ENCODE data around the gene AGAP1. TPM values are rescaled to one million over a fixed set of nuclear protein-coding genes. Genes with fewer than 3 reads are reported as not detected.

AGAP1 gene
- total RNA-seq, 1 donor from 2014 or later, result 36.2 TPM

DNA sequence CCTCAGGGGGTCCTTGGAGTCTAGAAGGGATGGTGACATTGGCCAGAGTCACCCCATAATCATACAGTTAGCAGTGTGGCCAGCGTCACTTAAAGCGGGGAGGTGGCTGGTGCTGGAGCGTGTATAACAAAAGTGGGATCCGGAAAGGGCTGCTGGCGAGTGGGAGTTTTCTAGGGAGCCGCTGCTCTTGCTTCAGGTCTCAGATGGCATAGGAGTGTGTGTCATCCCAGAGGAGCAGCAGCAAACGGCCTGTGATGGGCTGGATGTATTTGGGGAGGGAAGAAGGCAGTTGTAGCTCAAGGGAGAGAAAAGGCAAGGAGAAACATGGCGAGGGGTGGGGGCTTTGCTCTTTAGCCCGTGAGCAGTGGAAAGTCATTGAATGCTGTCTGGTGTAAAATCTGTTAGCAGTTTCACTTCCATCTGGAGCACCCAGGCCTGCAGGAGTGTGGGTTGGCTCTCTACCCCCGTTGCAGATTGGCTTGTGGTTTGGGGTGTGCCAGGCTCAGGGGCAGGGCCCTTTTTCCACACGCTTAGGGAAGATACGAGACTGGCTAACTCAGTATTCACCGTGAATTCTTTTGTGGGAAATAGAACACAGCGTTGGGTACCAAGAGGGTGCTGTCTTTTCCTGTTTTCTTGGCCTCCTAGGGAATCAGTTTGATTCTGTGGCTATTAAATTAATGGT lies 120.5 kb downstream of the AGAP1 start:
- peaks cover 13% of the 10 kb centered on the region for H3K4me1 ChIP-seq
- no peak for DNase-seq
- intact Hi-C loops (cut with DNase I), result no loop called here
- H3K4me3 ChIP-seq, result no peak overlapping the region
- no peaks in the 10 kb centered on the region for H3K36me3 ChIP-seq
- TF ChIP-seq, protein P1, sequence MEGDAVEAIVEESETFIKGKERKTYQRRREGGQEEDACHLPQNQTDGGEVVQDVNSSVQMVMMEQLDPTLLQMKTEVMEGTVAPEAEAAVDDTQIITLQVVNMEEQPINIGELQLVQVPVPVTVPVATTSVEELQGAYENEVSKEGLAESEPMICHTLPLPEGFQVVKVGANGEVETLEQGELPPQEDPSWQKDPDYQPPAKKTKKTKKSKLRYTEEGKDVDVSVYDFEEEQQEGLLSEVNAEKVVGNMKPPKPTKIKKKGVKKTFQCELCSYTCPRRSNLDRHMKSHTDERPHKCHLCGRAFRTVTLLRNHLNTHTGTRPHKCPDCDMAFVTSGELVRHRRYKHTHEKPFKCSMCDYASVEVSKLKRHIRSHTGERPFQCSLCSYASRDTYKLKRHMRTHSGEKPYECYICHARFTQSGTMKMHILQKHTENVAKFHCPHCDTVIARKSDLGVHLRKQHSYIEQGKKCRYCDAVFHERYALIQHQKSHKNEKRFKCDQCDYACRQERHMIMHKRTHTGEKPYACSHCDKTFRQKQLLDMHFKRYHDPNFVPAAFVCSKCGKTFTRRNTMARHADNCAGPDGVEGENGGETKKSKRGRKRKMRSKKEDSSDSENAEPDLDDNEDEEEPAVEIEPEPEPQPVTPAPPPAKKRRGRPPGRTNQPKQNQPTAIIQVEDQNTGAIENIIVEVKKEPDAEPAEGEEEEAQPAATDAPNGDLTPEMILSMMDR (IDR thresholded peaks at IDR 0.05), result no peak
- peak; percentile 32 to 71 for ATAC-seq
- H3K9me3 ChIP-seq, result no peaks in the 10 kb centered on the region
- no peak overlapping the region for H3K27ac ChIP-seq
- no peaks in the 10 kb centered on the region for H3K27me3 ChIP-seq (ENCODE audit: low read depth)

DNA sequence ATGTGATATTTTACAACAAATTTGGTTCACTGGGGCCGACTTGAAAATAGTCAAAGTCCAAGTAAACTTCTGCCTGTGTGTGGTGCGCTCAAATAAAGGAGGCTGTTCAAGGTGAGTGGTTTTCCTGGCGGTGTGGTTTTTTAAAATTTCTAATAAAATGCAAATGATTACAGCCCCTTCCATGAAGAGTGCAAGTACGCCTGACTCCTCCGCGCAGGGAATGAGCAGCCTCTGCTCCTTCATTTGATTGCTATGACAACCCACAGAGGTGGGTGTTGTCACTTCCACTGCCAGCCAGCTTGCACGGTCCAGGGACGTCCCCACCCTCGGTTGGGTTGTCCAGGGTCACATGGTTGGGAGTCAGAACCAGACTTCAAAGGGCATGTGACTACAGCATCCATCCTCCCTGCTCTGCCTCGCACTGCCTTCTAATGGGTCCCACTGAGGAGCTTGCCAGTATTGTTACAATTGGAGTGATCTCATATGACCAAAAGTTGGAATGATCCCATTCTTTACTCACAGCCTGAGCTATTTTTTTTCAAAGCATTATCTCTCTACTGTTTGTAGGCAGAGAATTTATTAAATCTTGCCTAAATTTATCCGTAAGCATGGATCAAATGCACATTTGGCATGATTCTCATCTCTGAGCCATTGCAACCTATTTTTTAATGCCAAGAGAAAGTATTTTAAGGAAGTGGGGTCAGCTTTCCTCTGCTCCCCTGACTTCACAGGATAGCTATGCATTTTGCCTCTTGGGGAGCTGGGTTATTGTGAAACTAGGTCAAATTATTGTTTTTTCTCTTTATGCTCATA lies 121.3 kb downstream of the AGAP1 start:
- Histone ChIP-seq H3K27ac (peak overlapping the region; percentile 18), H3K9me3 (no peaks in the 10 kb centered on the region), H3K27me3 (ENCODE audit: low read depth) (no peaks in the 10 kb centered on the region), H3K4me3 (no peak overlapping the region), H3K36me3 (no peaks in the 10 kb centered on the region), H3K4me1 (peaks cover 13% of the 10 kb centered on the region)
- TF ChIP-seq, protein P1 (IDR thresholded peaks at IDR 0.05), result no peak
- DNase-seq, result no peak
- peak; percentile 53 to 65 for ATAC-seq
- intact Hi-C loops (cut with DNase I), result no loop called here

DNA sequence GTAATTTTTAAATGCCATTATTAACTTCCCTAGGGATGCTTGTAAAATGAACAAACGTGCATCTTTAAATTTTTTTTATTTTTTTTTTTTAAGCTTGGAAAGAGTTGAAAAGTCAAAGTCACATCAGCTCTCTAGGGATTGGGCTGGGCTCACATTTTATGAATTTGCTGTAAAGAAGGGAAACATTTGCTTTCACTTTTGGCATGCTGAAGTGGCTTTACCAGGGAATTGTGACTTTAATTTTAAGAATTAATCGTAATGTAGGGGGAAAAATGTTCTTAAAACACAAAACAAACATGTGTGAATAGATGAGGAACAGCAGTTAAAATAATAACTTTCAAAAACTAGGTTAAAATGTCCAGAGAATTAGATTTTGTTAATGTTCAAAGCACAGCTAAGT lies 123.0 kb downstream of the AGAP1 start:
- Histone ChIP-seq H3K27me3 (ENCODE audit: low read depth) (no peaks in the 10 kb centered on the region), H3K4me1 (peaks cover 13% of the 10 kb centered on the region), H3K4me3 (no peak overlapping the region), H3K36me3 (no peaks in the 10 kb centered on the region), H3K9me3 (no peaks in the 10 kb centered on the region), H3K27ac (peak overlapping the region; percentile 33)
- ATAC-seq, result no peak
- DNase-seq, result no peak
- TF ChIP-seq, protein P1 (IDR thresholded peaks at IDR 0.05), result no peak
- intact Hi-C loops (cut with DNase I), result no loop called here

DNA sequence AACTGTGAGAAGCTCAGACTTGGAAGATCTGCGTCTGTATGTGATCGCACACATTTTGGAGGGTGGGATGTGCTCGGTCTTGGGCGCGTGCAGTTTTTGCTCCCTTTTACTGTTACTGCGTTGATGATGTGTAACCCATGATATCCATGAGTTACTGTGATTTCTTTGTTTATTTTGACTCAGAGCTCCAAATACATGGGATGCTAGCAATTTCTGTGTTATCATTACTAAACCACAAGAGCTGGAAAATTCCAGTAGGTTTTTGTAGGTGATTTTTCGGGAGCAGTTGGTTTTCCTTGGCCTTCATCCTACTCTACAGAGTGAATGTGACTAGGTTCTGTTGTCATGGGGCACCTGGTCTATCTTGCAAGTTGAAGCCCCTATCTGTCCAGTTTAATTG lies 124.2 kb downstream of the AGAP1 start:
- Histone ChIP-seq H3K27ac (no peak overlapping the region), H3K9me3 (no peaks in the 10 kb centered on the region), H3K4me1 (peaks cover 13% of the 10 kb centered on the region), H3K4me3 (no peak overlapping the region), H3K27me3 (ENCODE audit: low read depth) (no peaks in the 10 kb centered on the region), H3K36me3 (no peaks in the 10 kb centered on the region)
- intact Hi-C loops (cut with DNase I), result no loop called here
- ATAC-seq, result no peak
- TF ChIP-seq, protein P1 (IDR thresholded peaks at IDR 0.05), result no peak
- DNase-seq, result no peak

DNA sequence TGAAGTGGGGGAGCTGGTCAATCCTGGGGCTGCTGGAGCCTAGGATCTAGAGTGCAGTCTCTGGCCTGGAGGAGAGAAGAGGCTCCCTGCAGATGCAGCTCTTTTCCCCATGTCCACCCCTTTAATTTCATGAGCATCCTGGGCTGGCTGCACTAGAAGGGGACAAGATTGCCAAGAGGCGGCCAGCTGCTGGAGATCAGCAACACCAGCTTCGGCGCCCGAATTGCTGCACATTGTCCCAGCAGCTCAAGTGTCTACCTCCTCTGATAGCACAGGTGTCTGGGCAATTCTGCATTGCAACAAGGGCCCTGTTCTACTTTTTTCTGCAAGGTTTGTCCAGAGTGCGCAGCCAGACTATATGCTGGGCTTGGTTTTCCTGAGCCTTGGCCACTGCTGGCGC lies 125.7 kb downstream of the AGAP1 start:
- ATAC-seq, result no peak

More for the DNA sequence above, 125.7 kb downstream of the AGAP1 start:
- no peak overlapping the region for H3K27ac ChIP-seq
- no peaks in the 10 kb centered on the region for H3K9me3 ChIP-seq
- DNase-seq, result no peak
- H3K4me3 ChIP-seq, result no peak overlapping the region
- peaks cover 7% of the 10 kb centered on the region for H3K4me1 ChIP-seq
- intact Hi-C loops (cut with DNase I), result no loop called here
- H3K27me3 ChIP-seq (ENCODE audit: low read depth), result no peaks in the 10 kb centered on the region
- TF ChIP-seq, protein P1 (IDR thresholded peaks at IDR 0.05), result no peak
- no peaks in the 10 kb centered on the region for H3K36me3 ChIP-seq

All from lower lobe of right lung (tissue), 2 donors.